Fibroblast of lung (primary cell): ENCODE results near the gene UPK1A. TPM values are rescaled to one million over a fixed set of nuclear protein-coding genes. Genes with fewer than 3 reads are reported as not detected.
"Not testable (repeated sequence)": the region's sequence is repeated elsewhere in the genome, so short reads cannot be mapped to it uniquely, and the experiment has no call there.

Source experiments
- DNase-seq, 2 donors: peaks; one replicate each; pipeline versions ENCODE4 v3.0.0 to v3.0.0-alpha.2; 2010; ENCODE audit warnings: low read depth in 2 of 2
- H2AFZ ChIP-seq: 2 replicates; pipeline ENCODE4 v1.5.1; 2012; ENCODE audit warnings: low read length, control low read depth, inconsistent platforms
- H3K27ac ChIP-seq: 2 replicates; pipeline ENCODE4 v1.5.1; 2011; ENCODE audit warnings: low read length, control low read depth; ENCODE audit not compliant: insufficient read depth
- H3K27me3 ChIP-seq: 2 replicates; pipeline ENCODE4 v1.5.1; 2011; ENCODE audit warnings: mild to moderate bottlenecking, low read length; ENCODE audit not compliant: control insufficient read depth, insufficient read depth
- H3K36me3 ChIP-seq: 2 replicates; pipeline ENCODE4 v1.5.1; 2011; ENCODE audit warnings: low read length; ENCODE audit not compliant: control insufficient read depth, insufficient read depth
- H3K4me1 ChIP-seq: 2 replicates; pipeline ENCODE4 v1.5.1; 2011; ENCODE audit warnings: low read length; ENCODE audit not compliant: control insufficient read depth, insufficient read depth; ENCODE audit errors: extremely low read depth
- H3K4me2 ChIP-seq: 2 replicates; pipeline ENCODE4 v1.5.1; 2011; ENCODE audit warnings: low read length, control low read depth; ENCODE audit not compliant: insufficient read depth; ENCODE audit errors: extremely low read depth
- H3K4me3 ChIP-seq, 4 experiments: fragments of 200-600 bp in 1 of 4; sonication (generic) in 1 of 4; replicated peaks in 1 of 4; 2 replicates each; pipeline ENCODE4 v1.5.1; 2011 to 2016; ENCODE audit warnings: low read length in 4 of 4, low read depth in 3 of 4, mild to moderate bottlenecking in 3 of 4, control low read depth in 2 of 4, inconsistent platforms in 1 of 4, mixed read lengths in 1 of 4; ENCODE audit not compliant: insufficient read depth in 1 of 4; ENCODE audit errors: control extremely low read depth in 1 of 4
- H3K79me2 ChIP-seq: 2 replicates; pipeline ENCODE4 v1.5.1; 2012; ENCODE audit warnings: mild to moderate bottlenecking, low read length, inconsistent platforms; ENCODE audit not compliant: control insufficient read depth, insufficient read depth
- H3K9ac ChIP-seq: 2 replicates; pipeline ENCODE4 v1.5.1; 2011; ENCODE audit warnings: mild to moderate bottlenecking, low read length, control low read depth; ENCODE audit not compliant: insufficient read depth
- H3K9me3 ChIP-seq: 2 replicates; pipeline ENCODE4 v1.5.1; 2012; ENCODE audit warnings: low read depth, low read length; ENCODE audit not compliant: control insufficient read depth, insufficient read depth
- H4K20me1 ChIP-seq: 2 replicates; pipeline ENCODE4 v1.5.1; 2011; ENCODE audit warnings: low read length; ENCODE audit not compliant: control insufficient read depth, insufficient read depth; ENCODE audit errors: extremely low read depth
- CTCF ChIP-seq, 2 donors: IDR thresholded peaks in 1 of 2; conservative IDR thresholded peaks in 1 of 2; 1 replicate in 1 of 2; 2 replicates in 1 of 2; pipeline ENCODE4 v1.5.1; 2011 to 2012; ENCODE audit warnings: low read length in 2 of 2, control low read depth in 1 of 2, inconsistent platforms in 1 of 2, low read depth in 1 of 2, mild to moderate bottlenecking in 1 of 2
- EZH2 ChIP-seq: IDR thresholded peaks from 2 replicates; pipeline ENCODE4 v1.5.1; 2012; ENCODE audit warnings: low read length, control low read depth, mild to moderate bottlenecking; ENCODE audit errors: missing control alignments
- polyA plus RNA-seq, 2 donors: library from polyadenylated mRNA; depleted of rRNA in 1 of 2; stranded (reverse) in 1 of 2; unstranded in 1 of 2; fragments of >200 nt; gene quantifications; 2 replicates each; pipeline ENCODE4 v1.2.1, GENCODE V29; 2011 to 2012; ENCODE audit warnings: missing spikeins in 1 of 2
- total RNA-seq: library from RNA; depleted of rRNA; stranded (reverse); fragments of >200 nt; gene quantifications from 2 replicates; pipeline ENCODE4 v1.2.1, GENCODE V29; 2014

The UPK1A gene
- total and polyA plus RNA-seq, 2 donors (not counting 1 experiment from before 2014, with no cell fraction given) = 0.27 TPM; not detected in 1

GRCh38 chr19:35722461-35722860, 56.1 kb downstream of the UPK1A start:
- Histone ChIP-seq H3K4me1 (peaks cover 6% of the 10 kb centered on the region), H4K20me1 (no peaks in the 10 kb centered on the region), H3K4me3 (no peak overlapping the region), H3K4me2 (no peak overlapping the region), H3K9me3 (no peaks in the 10 kb centered on the region), H3K27ac (no peak overlapping the region), H3K9ac (no peak overlapping the region), H2AFZ (no peak overlapping the region), H3K27me3 (no peaks in the 10 kb centered on the region), H3K79me2 (peaks cover 33% of the 10 kb centered on the region), H3K36me3 (peaks cover 46% of the 10 kb centered on the region)
- TF ChIP-seq CTCF (conservative IDR thresholded peaks at IDR 0.05 in 1 of 2, IDR thresholded peaks at IDR 0.05 in 1 of 2; ENCODE audit: low read depth in 1 of 2, low read length in 2 of 2) (no peak), EZH2 (no peak)
- DNase-seq = no peak

GRCh38 chr19:35722897-35723296, 56.6 kb downstream of the UPK1A start:
- H3K36me3 ChIP-seq = peaks cover 49% of the 10 kb centered on the region

GRCh38 chr19:35723671-35724070, 57.4 kb downstream of the UPK1A start:
- H3K4me3 ChIP-seq = no peak overlapping the region
- H3K9ac ChIP-seq = no peak overlapping the region
- no peak overlapping the region for H3K4me2 ChIP-seq
- TF ChIP-seq CTCF (conservative IDR thresholded peaks at IDR 0.05 in 1 of 2, IDR thresholded peaks at IDR 0.05 in 1 of 2; ENCODE audit: low read depth in 1 of 2, low read length in 2 of 2) = no peak
- TF ChIP-seq EZH2 = no peak
- peaks cover 28% of the 10 kb centered on the region for H3K79me2 ChIP-seq
- H3K4me1 ChIP-seq = peaks cover 6% of the 10 kb centered on the region
- no peak overlapping the region for H3K27ac ChIP-seq
- no peak for DNase-seq
- no peak overlapping the region for H2AFZ ChIP-seq
- no peaks in the 10 kb centered on the region for H3K27me3 ChIP-seq
- H4K20me1 ChIP-seq = no peaks in the 10 kb centered on the region
- peaks cover 51% of the 10 kb centered on the region for H3K36me3 ChIP-seq
- H3K9me3 ChIP-seq = no peaks in the 10 kb centered on the region

More at GRCh38 chr19:35722897-35723296, 56.6 kb downstream of the UPK1A start:
- no peaks in the 10 kb centered on the region for H3K27me3 ChIP-seq
- DNase-seq = no peak
- H3K9me3 ChIP-seq = no peaks in the 10 kb centered on the region
- H3K9ac ChIP-seq = no peak overlapping the region
- no peak overlapping the region for H2AFZ ChIP-seq
- TF ChIP-seq EZH2 (no peak), CTCF (conservative IDR thresholded peaks at IDR 0.05 in 1 of 2, IDR thresholded peaks at IDR 0.05 in 1 of 2; ENCODE audit: low read depth in 1 of 2, low read length in 2 of 2) (no peak)
- H3K4me3 ChIP-seq = no peak overlapping the region
- peaks cover 6% of the 10 kb centered on the region for H3K4me1 ChIP-seq
- no peaks in the 10 kb centered on the region for H4K20me1 ChIP-seq
- H3K27ac ChIP-seq = no peak overlapping the region
- no peak overlapping the region for H3K4me2 ChIP-seq
- H3K79me2 ChIP-seq = peaks cover 33% of the 10 kb centered on the region

GRCh38 chr19:35724132-35724531, 57.8 kb downstream of the UPK1A start:
- not testable (repeated sequence) for H3K4me2 ChIP-seq, H3K9ac ChIP-seq, H3K4me1 ChIP-seq, H3K27me3 ChIP-seq, H3K4me3 ChIP-seq, H3K27ac ChIP-seq, DNase-seq, H4K20me1 ChIP-seq, H2AFZ ChIP-seq, H3K9me3 ChIP-seq
- H3K79me2 ChIP-seq = peaks cover 23% of the 10 kb centered on the region
- peaks cover 56% of the 10 kb centered on the region for H3K36me3 ChIP-seq
